Esophagus squamous epithelium (tissue), 5 donors: ENCODE data around the gene SPRR2A. TPM values are rescaled to one million over a fixed set of nuclear protein-coding genes. Genes with fewer than 3 reads are reported as not detected.
"Not testable (repeated sequence)": the region's sequence is repeated elsewhere in the genome, so short reads cannot be mapped to it uniquely, and the experiment has no call there.

Experiments used
- DNase-seq: peaks from one replicate; lab custom pipeline; 2025; lab: John Stamatoyannopoulos, UW
- H3K27ac ChIP-seq, 4 donors: fragments of 200-600 bp; sonication (generic); one replicate each; pipeline ENCODE4 v1.5.1; 2016 to 2019; ENCODE audit warnings: mild to moderate bottlenecking in 1 of 4
- H3K27me3 ChIP-seq, 4 donors: fragments of 200-600 bp; sonication (generic); 1 replicate in 3 of 4; 2 replicates in 1 of 4; pipeline versions ENCODE4 v1.5.1 to v1.6.0; 2017 to 2021; ENCODE audit warnings: antibody characterized with exemption in 1 of 4
- H3K36me3 ChIP-seq, 3 donors: fragments of 200-600 bp; sonication (generic); one replicate each; pipeline ENCODE4 v1.5.1; 2016 to 2019
- H3K4me1 ChIP-seq, 3 donors: fragments of 200-600 bp; sonication (generic); one replicate each; pipeline ENCODE4 v1.5.1; 2017 to 2019
- H3K4me3 ChIP-seq, 4 donors: fragments of 200-600 bp; sonication (generic); 1 replicate in 3 of 4; 2 replicates in 1 of 4; pipeline ENCODE4 v1.5.1; 2016 to 2019; ENCODE audit warnings: mild to moderate bottlenecking in 2 of 4, moderate library complexity in 1 of 4
- H3K9me3 ChIP-seq, 3 donors: fragments of 200-600 bp; sonication (generic); one replicate each; pipeline ENCODE4 v1.5.1; 2016 to 2019
- POLR2A ChIP-seq, 4 donors: fragments of 450-650 bp; IDR thresholded peaks; one replicate each; pipeline ENCODE4 v1.6.1; 2017; ENCODE audit warnings: antibody characterized with exemption in 4 of 4, mild to moderate bottlenecking in 4 of 4, moderate library complexity in 3 of 4
- WGBS, 2 donors: methylation state at CpG; one replicate each; pipeline ENCODE4 v1.1.5; 2018; 5-methylcytosine and 5-hydroxymethylcytosine counted together
- intact Hi-C: fragments of 100-400 bp; cut with DNase I; formaldehyde crosslinking; loops from one replicate; pipeline ENCODE4 v1.15.0; 2022
- total RNA-seq, 4 donors: library from RNA; depleted of rRNA; stranded (reverse); fragments of >200 nt; gene quantifications; one replicate each; pipeline ENCODE4 v1.1.0, GENCODE V29; 2016
- TF ChIP-seq, protein P1 (sequence below), 6 experiments: fragments of 450-650 bp in 4 of 6; fragments of 200-600 bp in 2 of 6; sonication (generic) in 2 of 6; IDR thresholded peaks; one replicate each; pipeline ENCODE4 v1.5.1; 2016 to 2019; ENCODE audit warnings: antibody characterized with exemption in 6 of 6, mild to moderate bottlenecking in 4 of 6, moderate library complexity in 4 of 6
- donor health status: DM: yes; HTN: yes; CAD: no.

Gene SPRR2A
- total RNA-seq, 4 donors from 2014 or later: 60.3 to 5,271 (median 1,851) TPM

DNA sequence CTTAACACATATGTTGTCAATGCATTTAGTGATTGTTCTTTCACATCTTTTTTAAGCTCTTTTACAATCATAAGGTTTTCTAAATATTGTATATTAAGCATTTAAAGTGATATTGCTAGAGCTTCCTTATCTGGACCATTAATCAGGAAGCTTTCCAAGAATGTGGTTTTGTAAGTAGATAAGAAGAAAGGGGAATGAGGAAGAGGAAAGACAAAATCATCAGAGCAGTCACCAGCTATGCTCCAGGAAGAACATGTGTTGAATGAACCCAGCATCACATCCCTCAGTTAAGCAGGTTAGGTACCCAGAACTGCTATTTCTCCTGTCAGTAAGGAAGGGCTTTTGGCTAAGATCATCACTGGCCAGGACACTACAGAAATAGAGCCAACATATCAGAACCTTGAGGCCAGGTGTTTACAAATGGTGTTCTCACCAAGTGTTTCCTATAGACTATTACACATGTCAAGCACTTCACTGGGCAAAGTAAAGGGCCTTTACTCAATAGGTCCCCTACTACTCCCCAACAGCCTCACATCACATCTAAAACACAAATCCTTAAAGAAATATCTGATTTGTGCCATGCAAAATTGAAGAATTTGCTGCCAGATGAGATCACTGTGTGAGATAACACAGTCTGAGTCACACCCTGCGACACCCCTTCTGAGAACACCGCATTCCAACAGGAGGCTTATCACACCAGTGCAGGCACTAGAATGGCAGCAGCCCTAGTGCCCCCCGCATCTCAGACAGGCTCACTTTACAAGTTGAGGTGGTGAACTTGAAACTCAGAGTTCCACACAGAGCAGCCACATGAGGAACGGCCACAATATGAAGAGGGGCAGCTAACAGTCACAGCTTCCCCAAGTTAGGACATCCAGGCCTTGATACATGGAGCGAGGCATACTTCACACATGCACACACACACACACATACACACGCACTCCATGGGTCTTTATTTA lies 1.8 kb upstream of the SPRR2A start:
- no peak overlapping the region for H3K27ac ChIP-seq
- WGBS, 2 donors: 77% methylated on average over 6 of the region's 6 CpGs
- no peaks in the 10 kb centered on the region for H3K36me3 ChIP-seq
- no peaks in the 10 kb centered on the region for H3K9me3 ChIP-seq
- no peak for TF ChIP-seq POLR2A (IDR thresholded peaks at IDR 0.05)
- TF ChIP-seq, protein P1, sequence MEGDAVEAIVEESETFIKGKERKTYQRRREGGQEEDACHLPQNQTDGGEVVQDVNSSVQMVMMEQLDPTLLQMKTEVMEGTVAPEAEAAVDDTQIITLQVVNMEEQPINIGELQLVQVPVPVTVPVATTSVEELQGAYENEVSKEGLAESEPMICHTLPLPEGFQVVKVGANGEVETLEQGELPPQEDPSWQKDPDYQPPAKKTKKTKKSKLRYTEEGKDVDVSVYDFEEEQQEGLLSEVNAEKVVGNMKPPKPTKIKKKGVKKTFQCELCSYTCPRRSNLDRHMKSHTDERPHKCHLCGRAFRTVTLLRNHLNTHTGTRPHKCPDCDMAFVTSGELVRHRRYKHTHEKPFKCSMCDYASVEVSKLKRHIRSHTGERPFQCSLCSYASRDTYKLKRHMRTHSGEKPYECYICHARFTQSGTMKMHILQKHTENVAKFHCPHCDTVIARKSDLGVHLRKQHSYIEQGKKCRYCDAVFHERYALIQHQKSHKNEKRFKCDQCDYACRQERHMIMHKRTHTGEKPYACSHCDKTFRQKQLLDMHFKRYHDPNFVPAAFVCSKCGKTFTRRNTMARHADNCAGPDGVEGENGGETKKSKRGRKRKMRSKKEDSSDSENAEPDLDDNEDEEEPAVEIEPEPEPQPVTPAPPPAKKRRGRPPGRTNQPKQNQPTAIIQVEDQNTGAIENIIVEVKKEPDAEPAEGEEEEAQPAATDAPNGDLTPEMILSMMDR (IDR thresholded peaks at IDR 0.05): no peak
- intact Hi-C loops: no loop called here
- DNase-seq: no peak
- H3K4me1 ChIP-seq: peaks cover 0 to 6% (median 0%) of the 10 kb centered on the region in 3 donors
- H3K4me3 ChIP-seq: no peak overlapping the region
- no peaks in the 10 kb centered on the region for H3K27me3 ChIP-seq

DNA sequence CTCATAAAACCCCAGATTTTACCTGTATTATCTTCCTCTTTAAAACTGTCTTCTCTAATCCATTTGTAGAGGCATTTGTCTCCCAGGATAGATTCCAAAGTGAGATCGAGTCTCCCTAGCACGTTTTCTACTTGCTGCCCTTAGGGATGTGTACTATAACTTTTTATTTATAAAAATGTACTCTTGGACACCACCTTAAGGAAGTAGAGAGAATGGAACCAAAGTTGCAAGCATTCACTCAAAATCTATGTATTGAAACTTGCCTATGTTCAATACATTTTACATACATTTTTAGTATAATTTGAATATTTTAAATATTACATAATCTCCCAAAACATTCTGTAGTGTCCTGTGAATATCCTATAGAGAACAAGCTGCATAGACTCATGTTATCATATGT lies 842 bp upstream of the SPRR2A start:
- Histone ChIP-seq H3K27me3 (no peaks in the 10 kb centered on the region), H3K36me3 (no peaks in the 10 kb centered on the region), H3K4me1 (peaks cover 0 to 6% (median 0%) of the 10 kb centered on the region in 3 donors), H3K27ac (peak overlapping the region in 2 of 4 donors; percentile 44 to 60), H3K9me3 (no peaks in the 10 kb centered on the region), H3K4me3 (no peak overlapping the region)
- 41 to 47% methylated on average over 2 of the region's 2 CpGs for WGBS, 2 donors
- DNase-seq: no peak
- intact Hi-C loops: no loop called here
- no peak for TF ChIP-seq POLR2A (IDR thresholded peaks at IDR 0.05)
- TF ChIP-seq, protein P1 (IDR thresholded peaks at IDR 0.05): peak in 2 of 6 experiments; percentile 18 to 20

DNA sequence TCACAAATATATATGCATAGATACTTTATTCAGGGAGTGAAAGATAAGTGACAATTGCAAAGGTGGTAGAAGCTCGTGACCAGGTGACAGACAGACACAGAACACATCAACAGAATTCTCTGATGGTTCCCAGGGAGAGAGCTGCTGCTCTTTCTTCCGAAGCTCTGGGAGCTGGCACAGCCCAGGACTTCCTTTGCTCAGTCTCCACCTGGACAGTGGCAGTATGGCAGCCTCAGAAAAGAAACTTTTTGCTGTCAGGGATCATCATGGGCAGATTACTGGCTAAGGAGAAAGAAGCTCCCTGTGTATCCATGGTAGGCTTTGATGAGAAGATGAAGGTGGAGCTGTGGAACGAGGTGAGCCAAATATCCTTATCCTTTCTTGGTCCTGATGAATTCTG lies 1.2 kb downstream of the SPRR2A start:
- Histone ChIP-seq H3K4me3 (peak overlapping the region in 1 of 4 donors; percentile 2), H3K27ac (peak overlapping the region in 1 of 4 donors; percentile 54)
- DNase-seq, H3K4me1 ChIP-seq, H3K27me3 ChIP-seq, H3K36me3 ChIP-seq, H3K9me3 ChIP-seq, intact Hi-C loops: not testable (repeated sequence)
- TF ChIP-seq, protein P1 (IDR thresholded peaks at IDR 0.05): peak in 1 of 6 experiments; percentile 37
- WGBS, 2 donors: 41 to 42% methylated on average over 3 of the region's 3 CpGs

DNA sequence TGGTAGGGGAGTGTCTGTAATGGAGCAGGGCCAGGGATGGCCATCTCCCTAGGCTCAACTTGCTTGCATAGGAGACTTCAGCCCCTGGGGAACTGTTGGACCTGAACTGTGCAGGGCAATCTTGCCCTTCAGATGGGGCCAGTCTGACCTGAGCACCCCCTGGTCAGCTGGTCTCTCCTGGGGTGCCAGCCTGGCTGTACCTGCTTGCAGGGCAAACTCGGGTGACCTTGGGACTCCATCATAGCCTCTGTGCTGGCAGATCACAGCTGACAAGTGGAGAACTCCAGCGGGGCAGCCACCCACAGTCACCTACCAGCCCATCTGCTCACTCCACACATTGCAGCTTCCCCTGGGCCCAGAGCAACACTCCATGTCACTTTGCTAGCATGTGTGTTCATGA lies 8.1 kb downstream of the SPRR2A start:
- no peaks in the 10 kb centered on the region for H3K4me1 ChIP-seq
- TF ChIP-seq, protein P1 (IDR thresholded peaks at IDR 0.05): no peak
- TF ChIP-seq POLR2A (IDR thresholded peaks at IDR 0.05): no peak
- 71 to 78% methylated on average over 1 to 2 of the region's 2 CpGs for WGBS, 2 donors
- H3K4me3 ChIP-seq: no peak overlapping the region
- no peaks in the 10 kb centered on the region for H3K36me3 ChIP-seq
- intact Hi-C loops: no loop called here
- no peak for DNase-seq
- H3K27ac ChIP-seq: no peak overlapping the region
- H3K9me3 ChIP-seq: no peaks in the 10 kb centered on the region
- no peaks in the 10 kb centered on the region for H3K27me3 ChIP-seq

DNA sequence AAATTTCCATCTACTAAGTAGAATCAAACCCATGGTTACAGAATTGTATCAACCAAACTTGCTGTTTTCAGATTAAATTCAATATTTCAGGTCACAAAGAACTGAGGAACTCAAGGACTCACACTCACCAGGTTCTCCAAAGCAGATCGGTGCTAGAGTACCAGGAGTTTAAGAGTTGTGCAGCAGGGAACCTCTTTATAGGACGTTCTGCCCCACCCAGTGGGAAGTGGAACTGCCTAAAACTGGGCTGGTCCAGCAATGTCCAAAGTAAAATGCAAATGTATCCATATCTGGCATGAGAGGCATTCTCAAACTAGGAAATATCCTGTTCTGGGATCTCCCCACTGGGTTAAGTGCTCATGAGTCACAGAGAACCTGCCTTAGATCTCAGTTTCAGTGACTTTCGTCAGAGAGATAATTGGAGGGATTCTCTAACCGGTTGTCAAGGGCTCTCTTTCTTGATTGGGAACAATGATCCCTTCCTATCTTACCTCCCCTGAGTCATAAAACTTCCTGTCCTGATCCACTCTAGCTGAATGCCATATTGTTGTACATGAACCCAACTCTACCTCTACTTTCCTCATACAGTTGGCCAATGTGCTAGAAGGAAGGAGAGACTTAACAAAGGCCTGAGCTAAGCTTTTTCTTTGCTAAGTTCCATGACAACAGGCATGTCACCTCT lies 16.2 kb downstream of the SPRR2A start, which contains the start of gene SPRR2D:
TSS of gene SPRR2D (minus strand) at position 171 of the 682 bp plus-strand sequence. CDS start 774 bp downstream, outside the sequence.
- Histone ChIP-seq H3K36me3 (no peaks in the 10 kb centered on the region), H3K4me1 (no peaks in the 10 kb centered on the region), H3K27me3 (peaks cover 0 to 5% (median 0%) of the 10 kb centered on the region in 4 donors), H3K27ac (peak within 1 kb of the TSS in 1 of 4 donors; percentile 6), H3K9me3 (no peaks in the 10 kb centered on the region), H3K4me3 (no peak within 1 kb of the TSS)
- WGBS, 2 donors: 40 to 52% methylated on average over 4 of the region's 4 CpGs
- intact Hi-C loops: no loop called here
- DNase-seq: no peak
- TF ChIP-seq, protein P1 (IDR thresholded peaks at IDR 0.05): no peak
- TF ChIP-seq POLR2A (IDR thresholded peaks at IDR 0.05): no peak
